NCI-H1092 (cell line): Measurements from ENCODE around the gene ZFYVE9.
A peak's percentile ranks its signal among the peaks of the same experiment; 100 is the strongest.
"Not testable (repeated sequence)": the region's sequence is repeated elsewhere in the genome, so short reads cannot be mapped to it uniquely, and the experiment has no call there.

Experiments used
- DNase-seq: peaks from one replicate; lab custom pipeline; 2025; lab: John Stamatoyannopoulos, UW

ZFYVE9 gene

GRCh38 chr1:52368383-52369172 is 226.7 kb downstream of the ZFYVE9 start:
- DNase-seq: peak; percentile 24

GRCh38 chr1:52369851-52370250 is 228.0 kb downstream of the ZFYVE9 start:
- not testable (repeated sequence) for DNase-seq

DNA sequence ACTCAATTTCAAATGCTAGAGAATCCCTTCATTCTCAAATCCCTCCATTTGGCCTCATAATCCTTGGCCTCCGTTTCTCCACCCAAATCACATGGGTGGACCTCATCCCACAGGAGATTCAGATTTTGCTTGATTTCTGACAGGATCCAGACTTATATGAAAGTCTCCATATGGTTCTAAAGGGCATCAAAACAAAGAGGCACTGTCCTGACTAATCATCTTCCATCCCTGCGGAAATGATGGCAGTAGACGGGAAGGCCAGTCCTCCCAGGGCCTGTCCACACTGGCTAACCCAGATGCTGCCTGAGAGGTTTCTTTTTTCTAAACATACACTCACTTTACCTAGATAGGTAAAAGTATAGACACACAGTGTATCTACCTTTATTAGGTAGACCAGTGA is 243.5 kb downstream of the ZFYVE9 start:
- DNase-seq: no peak

GRCh38 chr1:52386458-52386857 is 244.6 kb downstream of the ZFYVE9 start:
- DNase-seq: no peak

GRCh38 chr1:52393174-52393573 is 251.3 kb downstream of the ZFYVE9 start:
- no peak for DNase-seq
